Stimulated activated CD8-positive, alpha-beta memory T cell treated with anti-CD3 and anti-CD28 coated beads, Interleukin-15, amount 100 ng/mL, for 4 hours (primary cell): ENCODE measurements around the gene EGFR.

ENCODE experiments used
- DNase-seq, 2 donors: peaks; one replicate each; pipeline ENCODE4 v3.0.0-alpha.2; 2020; ENCODE audit warnings: low read depth in 2 of 2

Gene EGFR

GRCh38 chr7:55101359-55101758, 82.5 kb downstream of the EGFR start:
- DNase-seq: no peak

DNA sequence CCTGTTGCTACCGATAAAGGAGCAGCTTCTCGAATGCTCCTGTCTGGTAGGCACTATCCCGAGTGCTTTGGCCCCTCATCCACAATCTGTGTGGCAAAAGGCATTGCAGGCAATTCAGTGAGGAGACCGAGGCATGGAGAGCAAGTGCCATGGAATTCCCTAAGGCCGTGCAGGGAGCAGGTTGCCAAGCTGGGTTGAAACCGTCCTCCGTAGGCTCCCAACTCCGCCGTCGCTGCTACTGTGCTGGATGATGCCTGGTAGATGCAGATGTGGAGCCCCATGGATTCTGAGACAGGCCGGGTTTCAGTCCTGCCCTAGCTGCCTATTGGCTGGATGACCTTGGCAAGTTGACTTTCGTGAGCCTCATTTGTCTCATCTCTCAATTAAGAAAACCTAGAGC, 85.3 kb downstream of the EGFR start:
- DNase-seq: no peak

GRCh38 chr7:55104712-55105433, 86.1 kb downstream of the EGFR start:
- no peak for DNase-seq

DNA sequence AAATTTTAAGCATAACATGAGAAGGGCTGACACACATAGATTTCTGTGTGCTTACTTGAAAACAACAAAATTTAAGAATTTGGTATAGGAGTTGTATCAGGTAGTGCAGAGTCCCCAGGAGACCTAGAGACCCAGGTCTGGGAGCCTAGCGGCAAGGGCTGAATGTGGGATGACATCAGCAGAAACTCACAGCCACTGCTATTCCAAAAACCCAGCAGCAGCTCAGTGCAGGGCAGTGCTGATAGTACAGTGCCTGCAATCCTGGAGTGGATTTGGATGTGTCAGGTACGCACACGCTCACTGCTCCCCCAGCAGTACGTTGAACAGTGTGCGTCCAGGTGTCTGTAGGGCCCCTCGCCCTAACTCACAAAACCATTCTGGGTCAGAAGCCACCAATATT, 87.1 kb downstream of the EGFR start:
- no peak for DNase-seq

GRCh38 chr7:55107946-55108345, 89.1 kb downstream of the EGFR start:
- DNase-seq: no peak

GRCh38 chr7:55108401-55108800, 89.6 kb downstream of the EGFR start:
- no peak for DNase-seq

- DNase-seq: no peak
Measured at GRCh38 chr7:55108818-55109217, 90.0 kb downstream of the EGFR start.

DNA sequence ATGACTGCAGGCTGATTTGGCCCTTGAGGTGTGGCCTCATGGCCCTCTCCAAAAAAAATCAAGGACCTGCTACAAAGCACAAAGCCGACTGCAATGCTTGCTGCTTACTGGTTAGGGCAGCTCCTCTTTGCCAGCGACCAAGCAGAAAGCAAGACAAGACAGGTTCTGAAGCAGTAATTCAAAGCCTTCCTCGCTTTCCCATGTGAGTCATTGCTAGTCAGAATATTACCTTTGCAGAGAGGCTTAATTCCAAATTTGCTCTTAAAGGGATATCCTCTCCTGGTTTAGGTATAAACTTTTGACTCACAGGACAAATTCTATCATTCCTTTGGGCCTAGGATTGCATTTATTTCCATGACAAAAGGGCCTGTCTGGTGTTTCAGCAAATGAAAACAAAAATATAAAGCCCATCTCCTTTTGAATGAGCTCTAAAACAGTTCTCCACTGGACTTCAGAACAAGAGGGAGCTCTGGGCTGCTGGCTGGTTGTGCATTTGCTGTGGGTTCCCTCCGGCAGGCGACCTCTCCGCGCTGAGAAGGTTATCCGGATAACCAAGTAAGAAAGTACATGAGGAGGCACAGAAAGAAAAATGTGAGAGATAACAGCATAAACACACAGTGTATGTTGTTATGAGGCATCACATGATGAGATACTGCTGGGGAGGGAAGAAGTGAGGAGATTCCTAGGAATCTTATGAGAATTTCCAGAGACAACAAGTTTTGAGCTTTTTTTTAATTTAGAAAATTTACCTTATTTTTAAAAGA, 90.8 kb downstream of the EGFR start:
- DNase-seq: no peak

DNA sequence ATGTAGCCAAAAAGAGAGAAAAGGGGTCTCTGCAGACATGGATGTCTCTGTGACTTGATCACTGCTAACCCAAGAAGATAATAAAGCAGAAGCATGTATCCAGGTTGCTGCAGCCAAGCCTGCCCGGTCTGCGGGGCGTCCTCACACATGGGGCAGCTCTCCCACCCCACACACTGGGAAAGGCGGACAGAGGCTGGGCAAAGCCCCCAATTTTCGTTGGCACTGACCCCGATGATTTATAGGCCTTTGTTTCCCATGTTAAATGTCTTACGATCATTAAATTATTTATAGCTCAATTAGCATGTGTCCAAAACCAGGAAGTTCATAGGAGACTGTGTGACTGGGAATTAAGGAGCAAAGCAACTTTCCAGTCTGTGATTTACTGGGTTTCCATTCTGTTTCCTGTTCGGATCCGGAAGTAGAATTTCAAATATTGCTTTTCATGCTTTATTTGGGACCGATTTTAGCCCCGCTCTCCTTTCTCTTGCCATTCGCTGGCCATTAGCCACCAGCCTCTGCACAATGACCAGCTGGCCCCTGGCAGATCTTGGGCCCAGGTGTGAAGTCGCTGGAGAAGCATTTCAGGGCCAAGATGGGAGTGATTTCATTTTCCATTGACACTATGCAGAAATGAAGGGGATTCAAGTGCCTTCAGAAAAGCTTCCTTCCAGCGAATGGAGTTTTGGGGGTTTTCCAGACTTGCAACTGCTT, 91.6 kb downstream of the EGFR start:
- DNase-seq: no peak

DNA sequence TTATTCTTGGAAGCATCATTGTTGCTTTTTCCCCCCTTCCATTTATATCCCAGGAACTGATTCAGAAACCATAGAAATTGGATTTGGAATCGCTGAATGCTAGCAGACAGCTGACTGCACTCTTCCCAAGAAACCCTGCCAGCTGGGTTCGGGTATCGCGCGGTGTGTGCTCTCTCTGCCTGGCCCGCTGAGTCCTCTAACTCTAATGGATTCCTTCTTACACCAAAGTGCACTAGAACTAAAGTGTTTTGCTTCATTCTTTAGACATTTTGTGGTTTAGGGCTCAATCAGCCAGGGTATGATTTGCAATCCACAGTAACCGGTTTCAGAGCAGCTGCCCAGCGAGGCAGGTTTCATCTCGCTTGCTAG, 92.2 kb downstream of the EGFR start:
- DNase-seq: no peak

DNA sequence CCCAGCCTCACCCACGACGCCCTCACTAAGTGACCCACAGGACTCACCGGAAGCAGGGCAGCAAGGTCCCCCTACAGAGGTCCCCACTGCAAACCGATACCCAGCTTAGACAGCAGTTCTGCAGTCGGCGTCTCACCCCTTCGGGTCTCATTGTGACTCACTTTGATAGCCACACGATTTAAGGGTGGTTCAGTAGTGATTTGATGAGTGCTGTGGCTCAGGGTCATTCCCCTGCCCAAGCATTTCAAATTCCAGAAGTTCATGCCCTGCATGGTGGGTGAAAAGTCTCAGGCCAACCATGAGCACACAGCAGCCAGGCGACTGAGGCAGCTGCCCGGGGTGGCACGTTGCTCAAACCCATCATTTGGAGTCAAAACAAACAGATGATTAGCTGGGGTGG, 93.2 kb downstream of the EGFR start:
- DNase-seq: no peak

- no peak for DNase-seq
Measured at GRCh38 chr7:55113760-55114540, 95.1 kb downstream of the EGFR start.

DNA sequence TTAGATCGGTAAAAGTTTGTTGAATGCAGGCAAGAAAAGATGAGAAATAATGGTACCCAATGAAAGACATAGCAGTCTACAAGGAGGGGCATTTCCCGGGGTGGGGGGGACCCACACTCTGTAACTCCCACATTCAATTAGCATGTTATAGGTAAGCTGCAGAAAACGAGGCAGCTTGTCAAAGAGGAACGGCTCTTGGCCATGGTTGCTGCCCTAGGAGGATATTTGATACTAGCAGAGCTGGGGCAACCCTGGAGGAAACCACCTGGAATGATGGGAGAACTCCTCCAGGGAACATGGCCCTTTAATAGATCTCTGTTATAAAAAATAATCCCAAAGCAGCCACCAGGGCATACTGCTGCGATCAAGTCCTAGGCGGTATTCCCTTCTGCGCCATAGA, 98.5 kb downstream of the EGFR start:
- no peak for DNase-seq

DNA sequence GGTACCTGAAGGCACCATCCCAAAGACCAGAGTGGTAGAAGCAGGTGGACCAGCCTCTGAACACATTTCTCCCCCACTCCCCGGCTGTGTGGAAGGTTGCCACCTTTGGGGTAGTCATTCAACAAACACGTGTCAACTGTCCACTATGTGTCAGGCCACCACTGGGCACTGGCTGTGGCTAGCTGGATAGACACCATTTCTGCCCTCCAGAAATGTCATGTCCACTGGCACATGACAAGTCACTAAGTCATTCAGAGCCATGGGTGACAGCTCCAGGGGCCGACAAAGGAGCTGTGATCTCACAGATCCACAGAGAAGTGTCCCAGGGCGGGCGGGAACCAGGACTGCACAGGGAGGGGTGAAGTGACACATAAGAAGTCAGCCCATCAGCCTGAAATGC, 99.6 kb downstream of the EGFR start:
- DNase-seq: no peak

- DNase-seq: no peak
Measured at GRCh38 chr7:55119571-55119970, 100.8 kb downstream of the EGFR start.

GRCh38 chr7:55120074-55120473, 101.3 kb downstream of the EGFR start:
- no peak for DNase-seq

DNA sequence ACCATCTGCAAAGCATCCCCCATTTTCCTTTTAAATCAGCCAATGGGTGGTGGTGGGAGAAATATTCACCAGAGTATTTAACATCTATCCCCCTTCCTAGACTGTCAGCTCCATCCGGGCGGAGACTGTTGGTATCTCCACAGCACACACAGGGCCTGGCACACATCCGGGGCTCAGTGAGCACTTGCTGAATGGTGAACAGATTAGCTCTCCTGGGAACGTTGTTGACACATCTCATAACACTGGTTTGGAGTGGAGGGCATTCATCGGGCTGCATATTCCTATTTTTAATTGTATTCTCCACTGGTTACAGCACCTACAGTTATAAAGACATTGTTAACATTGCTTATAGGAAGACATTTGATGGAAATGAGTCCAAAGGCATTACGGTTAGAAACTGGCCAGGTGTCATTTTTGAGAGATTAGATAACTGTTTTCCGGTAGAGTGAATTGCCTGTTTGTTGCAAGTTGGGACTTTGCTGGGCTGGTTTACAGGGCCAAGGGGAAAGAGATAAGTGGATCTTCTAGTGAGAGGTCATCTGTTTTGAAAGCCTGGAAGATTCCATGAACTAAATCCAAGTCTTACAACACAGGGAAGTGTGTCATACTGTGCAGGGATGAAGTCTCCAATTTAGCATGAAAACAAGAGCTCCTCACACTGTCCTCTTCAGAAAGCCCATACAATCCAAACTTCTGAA, 101.8 kb downstream of the EGFR start:
- no peak for DNase-seq

- DNase-seq: no peak
Measured at GRCh38 chr7:55121249-55121648, 102.4 kb downstream of the EGFR start.

DNA sequence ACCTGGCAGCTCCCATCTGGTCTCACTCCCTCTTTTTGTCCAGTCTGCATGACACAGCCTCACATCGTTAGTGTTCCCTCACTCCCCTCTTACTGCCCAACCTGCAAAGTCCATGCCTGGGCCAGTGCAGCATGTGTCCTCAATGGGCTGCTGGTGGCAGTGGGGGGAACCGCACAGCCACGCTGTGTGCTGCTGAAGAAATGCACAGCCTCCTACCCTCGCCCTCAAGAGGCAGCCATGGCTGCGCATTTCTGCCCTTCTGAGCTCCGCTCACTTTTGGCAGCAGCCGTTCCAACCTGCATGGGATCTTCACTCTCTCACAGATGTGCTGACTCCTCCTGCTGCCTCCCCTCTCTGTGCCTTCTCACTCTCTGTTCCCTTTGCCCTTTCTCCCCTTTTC, 103.4 kb downstream of the EGFR start:
- no peak for DNase-seq

DNA sequence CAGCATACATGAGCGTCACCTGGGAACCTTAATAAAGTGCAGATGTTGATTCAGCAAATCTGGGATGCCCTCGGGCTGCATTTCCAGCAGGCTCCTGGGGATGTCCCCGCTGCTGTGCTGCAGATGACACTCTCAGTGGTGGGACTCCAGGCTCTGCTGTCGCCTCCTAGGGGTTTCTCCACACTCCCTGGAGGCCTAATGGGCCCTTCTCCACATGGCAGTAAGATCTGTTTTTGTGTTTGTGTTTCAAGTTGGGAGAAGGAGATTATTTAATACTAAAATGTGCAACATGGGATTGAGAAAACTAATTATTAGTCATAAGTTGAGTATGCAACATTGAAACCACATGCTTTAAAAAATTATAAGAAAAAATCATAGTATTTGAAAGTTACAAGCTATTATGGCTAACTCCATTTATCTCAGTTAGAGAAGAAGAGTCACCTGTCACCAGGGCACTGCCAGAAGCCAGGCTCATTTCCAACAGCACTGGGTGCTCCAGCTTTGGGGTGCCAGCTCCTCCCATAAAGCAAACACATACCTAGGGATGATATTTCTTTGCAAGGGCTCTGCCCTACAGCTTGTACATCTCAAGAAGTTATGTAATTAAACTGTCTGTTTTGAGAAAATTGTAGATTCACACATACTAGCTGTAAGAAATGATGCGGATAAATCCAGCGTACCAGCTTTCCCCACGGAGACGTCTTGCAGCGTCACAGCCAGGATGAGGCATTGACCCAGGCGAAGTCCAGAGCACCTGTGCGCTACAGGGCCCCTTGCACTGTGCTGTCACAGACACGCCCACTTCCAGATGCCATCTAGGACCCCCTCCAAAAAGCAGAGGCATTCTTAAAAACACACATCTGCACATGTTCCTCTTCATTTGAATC, 106.4 kb downstream of the EGFR start:
- no peak for DNase-seq
